B cell (primary cell): ENCODE data around the gene TAF12.

Experiments
- CTCF ChIP-seq: fragments of 200-600 bp; IDR thresholded peaks from one replicate; pipeline ENCODE4 v1.8.0; 2022; ENCODE audit warnings: antibody characterized with exemption, mild to moderate bottlenecking
- EZH2 ChIP-seq: IDR thresholded peaks from 2 replicates; pipeline ENCODE4 v1.6.1; 2012; ENCODE audit warnings: borderline replicate concordance, low read depth, mild to moderate bottlenecking, moderate library complexity, low read length; ENCODE audit not compliant: insufficient read depth, poor library complexity, severe bottlenecking

- TF ChIP-seq CTCF (no peak), EZH2 (no peak)
These were observed 47.3 kb downstream of the TAF12 start for GRCh38 chr1:28595412-28596191.
